NCI-H526 treated with DMSO at 0.1 percent for 48 hours (cell line): ENCODE data around the gene TOMM20L.
A peak's percentile ranks its signal among the peaks of the same experiment; 100 is the strongest.

Experiments
- DNase-seq: peaks from one replicate; lab custom pipeline; 2025; lab: John Stamatoyannopoulos, UW

The TOMM20L gene

GRCh38 chr14:58427281-58428117 lies 31.8 kb downstream of the TOMM20L start, which contains the start of the genes KIAA0586 and TIMM9:
Gene KIAA0586 (plus strand): TSS chr14:58427719. CDS start chr14:58428265, 546 bp downstream.
Gene TIMM9 (minus strand): TSS chr14:58427531. CDS start chr14:58411945, 15,586 bp downstream.
- peak; percentile 97 for DNase-seq

GRCh38 chr14:58428118-58428683 lies 32.5 kb downstream of the TOMM20L start:
- DNase-seq: peak; percentile 56

GRCh38 chr14:58430156-58430555 lies 34.4 kb downstream of the TOMM20L start:
- no peak for DNase-seq

GRCh38 chr14:58439476-58439875 lies 43.7 kb downstream of the TOMM20L start:
- no peak for DNase-seq

DNA sequence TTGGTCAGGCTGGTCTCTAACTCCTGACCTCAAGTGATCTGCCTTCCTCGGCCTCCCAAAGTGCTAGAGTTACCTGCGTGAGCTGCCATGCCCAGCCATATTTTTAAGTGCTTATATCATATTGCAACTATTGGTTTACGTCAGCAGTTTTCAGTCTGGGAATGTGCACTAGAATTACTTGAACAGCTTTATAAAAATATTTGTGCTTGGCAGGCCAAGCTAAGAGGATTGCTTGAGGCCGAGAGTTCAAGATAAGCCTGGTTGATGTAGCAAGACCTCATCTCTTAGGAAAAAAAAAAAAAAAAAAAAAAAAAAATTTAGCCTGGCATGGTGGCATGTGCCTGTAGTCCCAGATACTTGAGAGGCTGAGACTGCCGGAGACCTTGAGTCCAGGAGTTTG lies 48.9 kb downstream of the TOMM20L start:
- no peak for DNase-seq

DNA sequence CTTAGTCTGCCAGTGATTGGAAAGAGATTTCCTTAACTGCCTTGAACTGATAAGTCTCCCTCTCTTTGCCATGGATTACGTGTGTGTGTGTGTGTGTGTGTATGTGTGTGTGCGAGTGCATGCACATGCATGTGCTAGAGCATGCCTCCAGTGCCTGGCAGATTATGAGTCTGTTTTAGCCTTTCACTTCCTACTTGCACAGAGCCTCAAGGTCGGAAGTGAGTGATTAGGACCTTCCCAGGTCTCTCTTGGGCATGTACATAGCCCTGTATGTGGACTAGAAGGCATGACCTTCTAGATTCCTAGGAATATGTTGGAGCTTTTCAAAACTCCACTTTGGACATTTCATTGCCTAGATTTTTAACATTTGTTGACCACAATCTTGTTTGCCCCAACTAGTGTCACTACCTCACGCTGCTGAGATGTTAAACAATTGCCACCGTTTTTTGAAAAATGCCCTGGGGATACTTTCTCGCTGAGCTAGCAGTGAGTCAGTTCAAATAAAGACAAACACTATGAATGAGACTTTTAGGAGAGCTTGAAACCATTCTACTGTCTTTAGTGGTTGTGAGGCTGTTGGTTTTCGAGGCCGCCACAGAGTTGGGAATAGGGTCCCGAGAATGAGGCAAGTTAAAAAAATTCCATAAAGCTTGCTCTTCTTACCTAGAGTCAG lies 60.0 kb downstream of the TOMM20L start:
- no peak for DNase-seq
